Activated T-helper 1 cell treated with Interleukin-2 at 50 U/mL for 16 hours (primary cell): ENCODE measurements around the gene BAHCC1.

Source experiments
- DNase-seq: peaks from one replicate; pipeline ENCODE4 v3.0.0-alpha.2; 2020; ENCODE audit warnings: low read depth

The BAHCC1 gene

GRCh38 chr17:81386646-81387099 lies 8.6 kb upstream of the BAHCC1 start:
- no peak for DNase-seq

- DNase-seq: no peak
Measured at GRCh38 chr17:81387100-81388090, 7.9 kb upstream of the BAHCC1 start.

- no peak for DNase-seq
Measured at GRCh38 chr17:81388091-81388611, 7.1 kb upstream of the BAHCC1 start.

GRCh38 chr17:81388612-81389367 lies 6.5 kb upstream of the BAHCC1 start:
- no peak for DNase-seq

- no peak for DNase-seq
Measured at GRCh38 chr17:81389585-81389984, 5.7 kb upstream of the BAHCC1 start.

- no peak for DNase-seq
Measured at GRCh38 chr17:81390029-81390872, 5.0 kb upstream of the BAHCC1 start.

- no peak for DNase-seq
Measured at GRCh38 chr17:81390873-81391255, 4.4 kb upstream of the BAHCC1 start.

GRCh38 chr17:81391293-81391935 lies 3.8 kb upstream of the BAHCC1 start:
- DNase-seq: no peak

- no peak for DNase-seq
Measured at GRCh38 chr17:81391936-81392908, 3.0 kb upstream of the BAHCC1 start.

- DNase-seq: no peak
Measured at GRCh38 chr17:81392909-81393654, 2.2 kb upstream of the BAHCC1 start.

- no peak for DNase-seq
Measured at GRCh38 chr17:81393684-81394376, 1.4 kb upstream of the BAHCC1 start.

- no peak for DNase-seq
Measured at GRCh38 chr17:81394377-81394920, 808 bp upstream of the BAHCC1 start.

- DNase-seq: no peak
Measured at GRCh38 chr17:81395600-81396277, 482 bp downstream of the BAHCC1 start.

GRCh38 chr17:81396278-81396721 lies 1.0 kb downstream of the BAHCC1 start:
- DNase-seq: no peak

GRCh38 chr17:81396722-81397313 lies 1.6 kb downstream of the BAHCC1 start:
- no peak for DNase-seq

GRCh38 chr17:81397314-81398175 lies 2.3 kb downstream of the BAHCC1 start:
- DNase-seq: no peak
